ENCODE data around the gene ATP6V0E2. TPM values are rescaled to one million over a fixed set of nuclear protein-coding genes. Genes with fewer than 3 reads are reported as not detected.
A peak's percentile ranks its signal among the peaks of the same experiment; 100 is the strongest.

The ATP6V0E2 gene
- total and polyA plus RNA-seq, 2 donors from 2014 or later: 19.8 to 138 TPM

DNA sequence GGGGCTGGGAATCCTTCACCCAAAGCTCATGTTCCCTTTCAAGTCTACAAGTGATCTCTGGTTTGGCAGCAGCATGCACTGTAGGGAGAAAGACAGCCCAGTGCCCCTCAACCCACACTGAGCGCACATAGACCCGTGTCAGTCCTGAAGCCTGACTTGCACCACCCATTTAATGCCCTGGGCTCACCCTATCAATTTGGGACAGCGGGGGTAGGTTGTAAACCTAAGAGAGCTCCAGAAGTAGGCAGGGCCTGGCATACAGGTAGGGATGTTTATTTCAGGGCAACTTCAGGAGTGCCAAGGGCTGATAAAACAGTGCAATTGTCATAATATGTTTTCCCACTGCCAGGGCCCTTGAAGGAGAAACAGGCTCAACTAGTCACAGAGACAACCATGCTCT, 3.5 kb upstream of the ATP6V0E2 start:
- intact Hi-C loops (cut with DNase I): no loop called here
- TF ChIP-seq CTCF (IDR thresholded peaks at IDR 0.05; ENCODE audit: borderline replicate concordance, extremely low read depth, insufficient read depth): no peak
- no peak overlapping the region for H3K27ac ChIP-seq (ENCODE audit: low read depth in 2 of 2, low read length in 2 of 2)
- H3K4me3 ChIP-seq (ENCODE audit: low read length in 3 of 3): no peak overlapping the region
- H3K36me3 ChIP-seq (ENCODE audit: control insufficient read depth in 2 of 3, insufficient read depth in 3 of 3, low read length in 3 of 3): peaks cover 0 to 1% (median 0%) of the 10 kb centered on the region in 3 donors
- H3K9ac ChIP-seq (ENCODE audit: low read length in 3 of 3): no peak overlapping the region
- no peaks in the 10 kb centered on the region for H3K27me3 ChIP-seq (ENCODE audit: control insufficient read depth, insufficient read depth, low read length)
- FAIRE-seq (no peak), DNase-seq (no peak)
- peaks cover 0 to 14% (median 5%) of the 10 kb centered on the region in 3 donors for H3K4me1 ChIP-seq (ENCODE audit: control insufficient read depth in 2 of 3, insufficient read depth in 2 of 3, low read depth in 1 of 3, low read length in 3 of 3)
- no peaks in the 10 kb centered on the region for H3K9me3 ChIP-seq (ENCODE audit: control insufficient read depth in 2 of 3, insufficient read depth in 1 of 3, low read length in 3 of 3)

DNA sequence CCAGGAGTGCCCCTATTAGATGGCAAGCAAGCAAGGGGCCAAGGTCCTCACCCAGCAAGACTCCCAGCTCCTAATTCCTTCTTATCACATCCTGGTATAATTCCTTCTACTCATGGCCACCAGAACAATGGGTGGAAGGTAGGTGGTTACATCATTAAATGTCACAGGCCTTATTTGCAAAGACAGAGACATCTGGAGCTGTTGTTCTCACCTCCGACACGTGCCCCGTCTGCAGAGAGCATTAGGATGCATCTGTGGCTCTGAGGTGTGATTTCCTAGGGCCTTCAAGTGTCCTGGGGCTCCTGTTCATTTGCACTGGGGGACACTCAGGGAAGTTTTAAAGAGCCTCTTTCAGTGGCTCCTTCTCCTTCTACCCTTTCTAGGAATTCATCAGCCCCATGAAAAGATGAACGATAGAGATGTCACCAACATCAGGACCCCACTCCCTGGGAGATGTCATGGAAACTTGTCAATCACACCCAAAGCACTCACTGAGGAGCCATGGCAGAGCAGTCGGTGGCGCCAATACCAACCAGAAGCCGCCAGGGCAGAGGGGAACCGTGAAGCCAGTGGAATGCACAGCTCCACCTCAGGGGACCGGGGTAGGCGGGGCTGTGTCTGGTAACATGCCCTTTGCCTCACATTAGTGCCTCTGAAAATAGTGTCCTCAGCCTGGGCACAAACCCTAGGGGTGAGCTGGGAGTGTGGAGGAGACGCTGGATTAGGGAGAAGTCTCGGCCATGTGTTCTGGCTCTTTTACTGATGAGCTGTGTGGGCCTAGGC, 2.9 kb upstream of the ATP6V0E2 start:
- intact Hi-C loops (cut with DNase I): no loop called here
- H3K9ac ChIP-seq (ENCODE audit: low read length in 3 of 3): no peak overlapping the region
- DNase-seq (peak in 1 of 5 donors; percentile 28), FAIRE-seq (no peak)
- peaks cover 0 to 17% (median 5%) of the 10 kb centered on the region in 3 donors for H3K4me1 ChIP-seq (ENCODE audit: control insufficient read depth in 2 of 3, insufficient read depth in 2 of 3, low read depth in 1 of 3, low read length in 3 of 3)
- H3K27ac ChIP-seq (ENCODE audit: low read depth in 2 of 2, low read length in 2 of 2): no peak overlapping the region
- no peaks in the 10 kb centered on the region for H3K9me3 ChIP-seq (ENCODE audit: control insufficient read depth in 2 of 3, insufficient read depth in 1 of 3, low read length in 3 of 3)
- H3K36me3 ChIP-seq (ENCODE audit: control insufficient read depth in 2 of 3, insufficient read depth in 3 of 3, low read length in 3 of 3): no peaks in the 10 kb centered on the region
- no peak for TF ChIP-seq CTCF (IDR thresholded peaks at IDR 0.05; ENCODE audit: borderline replicate concordance, extremely low read depth, insufficient read depth)
- H3K4me3 ChIP-seq (ENCODE audit: low read length in 3 of 3): no peak overlapping the region
- H3K27me3 ChIP-seq (ENCODE audit: control insufficient read depth, insufficient read depth, low read length): no peaks in the 10 kb centered on the region

DNA sequence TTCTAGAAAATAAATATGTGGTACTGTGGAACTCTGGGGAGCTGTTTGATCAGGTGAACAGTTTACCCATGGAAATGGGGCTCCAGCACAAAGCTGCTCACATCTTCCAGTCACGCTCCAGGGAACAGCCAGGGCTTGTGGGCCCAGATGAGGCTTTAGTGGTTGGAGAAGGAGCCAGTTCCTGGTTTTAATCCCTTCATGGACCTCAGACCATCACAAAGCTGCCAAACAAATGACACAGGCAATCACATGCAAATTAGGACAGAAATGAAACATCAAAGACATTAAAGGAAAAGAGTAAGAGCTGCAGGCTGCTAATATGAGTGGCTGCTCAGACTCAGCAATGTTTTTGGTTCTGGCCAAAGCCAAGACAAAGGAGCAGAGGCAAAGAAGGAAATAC, 2.2 kb upstream of the ATP6V0E2 start:
- H3K36me3 ChIP-seq (ENCODE audit: control insufficient read depth in 2 of 3, insufficient read depth in 3 of 3, low read length in 3 of 3): no peaks in the 10 kb centered on the region
- no peak for TF ChIP-seq CTCF (IDR thresholded peaks at IDR 0.05; ENCODE audit: borderline replicate concordance, extremely low read depth, insufficient read depth)
- no peak overlapping the region for H3K4me3 ChIP-seq (ENCODE audit: low read length in 3 of 3)
- H3K9me3 ChIP-seq (ENCODE audit: control insufficient read depth in 2 of 3, insufficient read depth in 1 of 3, low read length in 3 of 3): no peaks in the 10 kb centered on the region
- intact Hi-C loops (cut with DNase I): no loop called here
- FAIRE-seq (no peak), DNase-seq (peak in 1 of 5 donors; percentile 30)
- H3K9ac ChIP-seq (ENCODE audit: low read length in 3 of 3): no peak overlapping the region
- no peak overlapping the region for H3K27ac ChIP-seq (ENCODE audit: low read depth in 2 of 2, low read length in 2 of 2)
- H3K4me1 ChIP-seq (ENCODE audit: control insufficient read depth in 2 of 3, insufficient read depth in 2 of 3, low read depth in 1 of 3, low read length in 3 of 3): peaks cover 0 to 17% (median 5%) of the 10 kb centered on the region in 3 donors
- H3K27me3 ChIP-seq (ENCODE audit: control insufficient read depth, insufficient read depth, low read length): no peaks in the 10 kb centered on the region

All from kidney (tissue), 14 donors.